Esophagus (tissue), 2 donors: ENCODE results near the gene MYLIP. TPM values are rescaled to one million over a fixed set of nuclear protein-coding genes. Genes with fewer than 3 reads are reported as not detected.

Experiments
- H3K27ac ChIP-seq, 2 donors: one replicate each; pipeline ENCODE4 v1.5.1; 2013; ENCODE audit warnings: low read depth in 2 of 2, mild to moderate bottlenecking in 2 of 2, inconsistent platforms in 1 of 2, low read length in 1 of 2, moderate library complexity in 1 of 2
- H3K27me3 ChIP-seq, 2 donors: one replicate each; pipeline ENCODE4 v1.6.1; 2013; ENCODE audit warnings: low read length in 2 of 2, control low read depth in 1 of 2, mild to moderate bottlenecking in 1 of 2; ENCODE audit not compliant: insufficient read depth in 2 of 2, control insufficient read depth in 1 of 2
- H3K36me3 ChIP-seq, 2 donors: one replicate each; pipeline ENCODE4 v1.6.1; 2013; ENCODE audit warnings: low read length in 1 of 2; ENCODE audit not compliant: control insufficient read depth in 2 of 2, insufficient read depth in 2 of 2
- H3K4me1 ChIP-seq, 2 donors: one replicate each; pipeline ENCODE4 v1.6.1; 2013; ENCODE audit warnings: low read length in 1 of 2; ENCODE audit not compliant: control insufficient read depth in 2 of 2, insufficient read depth in 2 of 2
- H3K4me3 ChIP-seq, 2 donors: one replicate each; pipeline ENCODE4 v1.5.1; 2013; ENCODE audit warnings: low read length in 2 of 2, mild to moderate bottlenecking in 2 of 2, low read depth in 1 of 2, moderate library complexity in 1 of 2
- H3K9me3 ChIP-seq, 2 donors: one replicate each; pipeline ENCODE4 v1.6.1; 2013; ENCODE audit warnings: mild to moderate bottlenecking in 2 of 2, low read depth in 1 of 2, low read length in 1 of 2, moderate library complexity in 1 of 2; ENCODE audit not compliant: control insufficient read depth in 2 of 2, insufficient read depth in 1 of 2
- WGBS, 2 donors: extraction: QIAGEN DNeasy Blood & Tissue Kit; methylation state at CpG; one replicate each; pipeline ENCODE4 v1.1.7; 2013; 5-methylcytosine and 5-hydroxymethylcytosine counted together
- polyA plus RNA-seq, 2 donors: library from polyadenylated mRNA; stranded (reverse); fragments of 200-250 nt; gene quantifications; one replicate each; pipeline ENCODE4 v1.2.3, GENCODE V29; 2013
- donor health status: healthy with polysubstance abuse.
- donor health status: Bipolar disorder and iron deficiency.

Gene MYLIP
- polyA plus RNA-seq, 2 donors = 7.2 to 11.6 TPM

DNA sequence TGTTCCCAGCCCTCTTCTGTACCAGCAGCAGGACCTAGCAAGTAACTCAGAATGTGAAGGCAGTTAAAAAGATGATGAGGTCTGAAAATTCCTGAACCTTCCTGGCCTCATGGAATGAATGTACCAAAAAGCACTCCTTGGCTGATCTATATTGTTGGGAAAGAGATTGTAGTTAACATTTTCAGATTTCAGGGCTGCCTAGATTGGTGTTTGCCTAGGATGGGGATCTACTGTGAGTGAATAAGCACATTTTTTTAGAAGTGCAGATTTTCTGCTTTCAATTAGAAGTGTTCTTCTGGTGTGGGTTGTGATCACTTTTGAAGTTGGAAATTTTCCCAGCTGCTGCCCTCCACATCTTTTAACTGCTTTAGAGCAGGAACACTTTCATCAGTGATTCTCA lies 6.2 kb downstream of the MYLIP start:
- peak overlapping the region in 1 of 2 donors; percentile 31 for H3K27ac ChIP-seq
- no peaks in the 10 kb centered on the region for H3K4me1 ChIP-seq
- no peaks in the 10 kb centered on the region for H3K36me3 ChIP-seq

DNA sequence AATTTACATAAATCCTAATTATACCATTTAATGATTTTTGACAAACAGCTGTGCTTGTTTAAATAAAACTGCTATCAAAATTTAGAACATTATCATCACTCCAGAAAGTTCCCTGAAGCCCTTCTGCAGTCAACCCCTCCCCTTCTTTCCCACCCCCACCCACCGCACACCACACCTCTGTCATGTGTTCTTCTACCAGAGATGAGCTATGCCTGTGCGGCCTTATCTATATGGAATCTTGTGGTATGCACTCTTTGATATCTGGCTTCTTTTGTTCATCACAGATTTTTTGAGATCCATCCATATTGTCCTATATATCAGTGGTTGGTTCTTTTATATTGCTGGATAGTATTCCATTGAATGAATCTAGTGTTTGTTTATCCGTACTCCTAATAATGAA lies 7.2 kb downstream of the MYLIP start:
- Histone ChIP-seq H3K27me3 (no peaks in the 10 kb centered on the region), H3K4me1 (no peaks in the 10 kb centered on the region), H3K36me3 (peaks cover 0 to 4% of the 10 kb centered on the region in 2 donors), H3K27ac (no peak overlapping the region), H3K4me3 (no peak overlapping the region), H3K9me3 (no peaks in the 10 kb centered on the region)
- WGBS, 2 donors = 75 to 78% methylated on average over 3 of the region's 3 CpGs

More for the DNA sequence above, 6.2 kb downstream of the MYLIP start:
- no peaks in the 10 kb centered on the region for H3K9me3 ChIP-seq
- no peak overlapping the region for H3K4me3 ChIP-seq
- no peaks in the 10 kb centered on the region for H3K27me3 ChIP-seq

DNA sequence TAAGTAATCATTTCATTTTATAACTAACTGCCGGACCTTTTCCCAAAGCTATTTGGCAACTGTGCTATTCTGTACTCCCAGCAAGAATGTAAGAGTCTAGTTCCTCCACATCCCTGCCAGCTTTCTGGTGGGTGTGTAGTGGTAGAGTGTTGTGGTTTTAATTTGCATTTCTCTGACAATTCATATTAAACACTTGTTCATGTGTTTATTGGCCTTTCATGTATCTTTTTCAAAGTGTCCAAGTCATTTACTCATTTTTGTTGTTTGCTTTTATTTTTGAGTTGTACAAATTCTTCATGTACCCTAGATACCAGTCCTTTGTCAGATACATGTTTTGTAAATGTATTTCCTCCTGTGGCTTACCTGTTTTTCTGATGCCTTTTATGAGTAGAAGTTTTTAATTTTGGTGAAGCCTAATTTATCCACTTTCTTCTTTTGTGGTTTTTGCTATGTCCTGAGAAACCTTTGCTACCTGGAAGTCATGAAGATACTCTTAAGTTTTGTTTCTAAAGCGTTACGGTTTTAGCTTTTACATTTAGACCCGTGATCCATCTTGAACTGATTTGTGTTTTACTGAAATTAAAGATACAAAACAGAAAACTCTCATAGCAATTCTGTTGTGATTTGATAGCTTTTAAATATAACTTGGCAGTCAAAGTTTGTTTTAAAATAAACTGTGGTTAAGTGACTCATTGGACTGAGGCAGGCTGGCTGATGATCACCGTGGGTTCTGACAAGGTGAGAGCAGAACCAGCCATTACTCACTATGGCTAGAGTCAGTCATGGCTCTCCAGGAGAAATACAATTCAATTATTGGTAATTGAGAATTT lies 8.0 kb downstream of the MYLIP start:
- Histone ChIP-seq H3K27me3 (no peaks in the 10 kb centered on the region), H3K9me3 (no peaks in the 10 kb centered on the region), H3K4me3 (no peak overlapping the region), H3K27ac (no peak overlapping the region), H3K36me3 (peaks cover 0 to 7% of the 10 kb centered on the region in 2 donors), H3K4me1 (no peaks in the 10 kb centered on the region)
- WGBS, 2 donors = 23 to 33% methylated on average over 5 of the region's 5 CpGs

DNA sequence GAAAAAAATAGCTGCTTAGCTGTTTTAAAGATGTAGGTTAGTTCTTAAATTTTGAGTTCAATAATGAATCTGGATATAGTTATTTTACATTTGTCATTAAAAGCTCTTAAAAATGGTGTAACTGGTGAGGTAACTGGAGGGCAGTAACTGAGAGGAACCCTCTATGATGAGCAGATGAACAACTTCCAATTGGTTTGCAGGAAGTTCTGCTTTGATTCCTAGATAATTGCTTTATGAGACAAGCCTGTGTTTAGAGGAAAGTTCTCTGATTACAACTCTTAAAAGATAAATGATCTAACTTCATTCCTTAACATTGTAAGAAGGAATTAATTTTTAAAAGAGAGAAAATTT lies 8.5 kb downstream of the MYLIP start:
- H3K9me3 ChIP-seq = no peaks in the 10 kb centered on the region
- no peaks in the 10 kb centered on the region for H3K27me3 ChIP-seq
- no peak overlapping the region for H3K27ac ChIP-seq
- peaks cover 0 to 9% of the 10 kb centered on the region in 2 donors for H3K36me3 ChIP-seq
- H3K4me3 ChIP-seq = no peak overlapping the region
- H3K4me1 ChIP-seq = no peaks in the 10 kb centered on the region

DNA sequence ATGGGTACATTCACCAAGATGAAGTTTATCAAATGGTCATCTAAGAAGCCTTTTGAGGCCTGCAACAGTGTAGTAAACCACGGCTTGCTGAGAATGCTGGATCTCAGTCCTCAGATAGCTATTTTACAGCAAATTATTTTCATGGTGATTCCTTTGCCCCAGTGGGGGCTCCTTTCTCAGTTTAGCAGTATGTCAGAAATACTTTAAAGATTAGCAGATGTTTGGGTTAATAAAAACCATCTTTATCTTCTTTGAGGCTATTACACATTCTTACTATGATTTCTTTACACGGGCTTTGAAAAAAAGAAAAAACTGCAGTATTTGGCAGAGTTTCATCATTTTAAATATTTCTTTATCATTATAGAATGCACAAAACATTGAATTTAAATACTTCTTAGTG lies 10.7 kb downstream of the MYLIP start:
- Histone ChIP-seq H3K4me3 (no peak overlapping the region), H3K36me3 (peaks cover 6 to 21% of the 10 kb centered on the region in 2 donors), H3K9me3 (no peaks in the 10 kb centered on the region), H3K27me3 (no peaks in the 10 kb centered on the region), H3K27ac (no peak overlapping the region), H3K4me1 (no peaks in the 10 kb centered on the region)
- whole genome bisulfite sequencing, 2 donors = 70 to 72% methylated on average over 2 of the region's 2 CpGs

DNA sequence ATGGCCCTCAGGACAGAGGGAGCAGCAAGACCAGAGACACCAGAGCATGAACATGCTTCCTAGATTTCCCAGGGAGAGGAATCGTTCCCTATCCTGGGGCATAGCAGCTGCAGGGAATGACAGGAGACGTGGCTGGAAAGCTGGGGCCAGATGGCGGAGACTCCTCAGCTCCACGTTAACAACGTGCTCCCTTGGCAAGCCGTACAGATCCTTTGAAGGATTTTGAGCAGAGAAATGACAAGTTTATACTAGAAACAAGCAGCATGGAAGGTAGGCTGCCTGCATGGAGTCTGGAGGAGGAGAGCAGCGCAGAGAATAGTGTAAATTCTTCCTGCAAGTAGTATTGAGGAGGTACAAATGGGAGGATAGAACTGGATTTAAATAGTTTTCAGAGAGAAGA lies 11.7 kb downstream of the MYLIP start:
- 66 to 79% methylated on average over 7 of the region's 7 CpGs for WGBS, 2 donors
- Histone ChIP-seq H3K27ac (no peak overlapping the region), H3K36me3 (peaks cover 11 to 30% of the 10 kb centered on the region in 2 donors), H3K9me3 (no peaks in the 10 kb centered on the region), H3K4me1 (peaks cover 0 to 2% of the 10 kb centered on the region in 2 donors), H3K27me3 (no peaks in the 10 kb centered on the region), H3K4me3 (no peak overlapping the region)

DNA sequence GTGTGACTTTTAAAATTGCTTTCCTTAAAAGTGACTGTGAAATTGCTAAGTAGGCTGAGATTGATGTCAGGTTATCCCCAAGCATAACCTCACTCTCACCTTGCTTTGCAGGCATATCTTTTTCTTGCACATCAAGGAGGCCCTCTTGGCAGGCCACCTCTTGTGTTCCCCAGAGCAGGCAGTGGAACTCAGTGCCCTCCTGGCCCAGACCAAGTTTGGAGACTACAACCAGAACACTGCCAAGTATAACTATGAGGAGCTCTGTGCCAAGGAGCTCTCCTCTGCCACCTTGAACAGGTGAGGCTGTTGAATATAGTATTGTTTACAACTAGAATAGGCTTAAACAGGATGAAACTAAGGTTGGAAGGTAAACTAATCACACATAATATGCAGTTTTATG lies 12.6 kb downstream of the MYLIP start:
- H3K4me1 ChIP-seq = peaks cover 0 to 2% of the 10 kb centered on the region in 2 donors
- H3K27me3 ChIP-seq = no peaks in the 10 kb centered on the region
- no peaks in the 10 kb centered on the region for H3K9me3 ChIP-seq
- H3K36me3 ChIP-seq = peaks cover 11 to 32% of the 10 kb centered on the region in 2 donors
- no peak overlapping the region for H3K4me3 ChIP-seq
- H3K27ac ChIP-seq = no peak overlapping the region

DNA sequence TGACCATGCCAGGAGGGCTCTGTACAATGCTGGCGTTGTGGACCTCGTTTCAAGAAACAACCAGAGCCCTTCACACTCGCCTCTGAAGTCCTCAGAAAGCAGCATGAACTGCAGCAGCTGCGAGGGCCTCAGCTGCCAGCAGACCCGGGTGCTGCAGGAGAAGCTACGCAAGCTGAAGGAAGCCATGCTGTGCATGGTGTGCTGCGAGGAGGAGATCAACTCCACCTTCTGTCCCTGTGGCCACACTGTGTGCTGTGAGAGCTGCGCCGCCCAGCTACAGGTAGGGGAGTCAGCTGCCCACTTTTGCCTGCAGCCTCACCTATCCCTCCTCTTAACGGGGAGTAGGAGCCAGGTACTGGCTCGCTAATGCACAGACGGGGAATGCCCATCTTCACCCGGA lies 16.2 kb downstream of the MYLIP start:
- Histone ChIP-seq H3K27ac (no peak overlapping the region), H3K4me1 (peaks cover 0 to 2% of the 10 kb centered on the region in 2 donors), H3K27me3 (no peaks in the 10 kb centered on the region), H3K4me3 (no peak overlapping the region), H3K9me3 (no peaks in the 10 kb centered on the region), H3K36me3 (peaks cover 11 to 41% of the 10 kb centered on the region in 2 donors)
- WGBS, 2 donors = 89 to 90% methylated on average over 13 of the region's 13 CpGs

DNA sequence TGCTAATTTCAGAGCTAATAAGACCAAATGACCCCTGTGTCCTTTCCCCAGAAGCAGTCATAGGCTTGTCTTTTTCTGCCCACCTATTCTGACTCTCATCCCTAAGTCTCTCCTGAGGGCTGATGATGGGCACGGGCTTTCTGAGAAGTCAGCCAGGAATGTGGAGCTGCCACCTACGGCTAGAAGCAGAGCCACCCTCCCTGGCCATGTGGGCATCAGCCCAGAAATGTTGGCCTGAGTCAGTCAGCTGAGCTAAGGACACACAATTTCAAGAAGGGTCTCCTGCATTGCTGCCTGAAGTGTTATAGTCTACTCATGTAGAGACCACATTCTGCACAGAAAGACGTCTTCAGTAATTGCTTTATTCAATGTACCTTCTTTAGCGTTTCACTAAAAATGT lies 17.1 kb downstream of the MYLIP start:
- Histone ChIP-seq H3K4me1 (peaks cover 0 to 2% of the 10 kb centered on the region in 2 donors), H3K9me3 (no peaks in the 10 kb centered on the region), H3K36me3 (peaks cover 11 to 41% of the 10 kb centered on the region in 2 donors), H3K27me3 (no peaks in the 10 kb centered on the region), H3K27ac (no peak overlapping the region), H3K4me3 (no peak overlapping the region)
- WGBS, 2 donors = 50 to 53% methylated on average over 4 of the region's 4 CpGs

DNA sequence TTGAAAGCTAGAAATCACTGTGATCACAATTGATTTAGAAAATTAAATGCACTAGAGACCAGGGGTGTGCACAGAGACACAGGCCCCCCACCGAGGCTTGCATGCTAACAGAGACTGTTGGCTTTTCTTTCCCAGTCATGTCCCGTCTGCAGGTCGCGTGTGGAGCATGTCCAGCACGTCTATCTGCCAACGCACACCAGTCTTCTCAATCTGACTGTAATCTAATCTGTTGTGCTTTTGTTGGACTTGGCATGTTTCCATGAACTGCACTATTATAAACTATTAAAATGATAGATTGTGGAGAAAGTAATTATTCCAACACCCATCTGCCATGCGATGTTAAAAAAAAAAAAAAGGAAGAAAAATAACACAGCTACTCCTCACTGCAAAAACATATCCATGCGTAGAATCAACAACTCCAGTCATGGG lies 17.7 kb downstream of the MYLIP start:
- Histone ChIP-seq H3K4me1 (peaks cover 0 to 2% of the 10 kb centered on the region in 2 donors), H3K27ac (no peak overlapping the region), H3K36me3 (peaks cover 11 to 40% of the 10 kb centered on the region in 2 donors), H3K9me3 (no peaks in the 10 kb centered on the region), H3K4me3 (no peak overlapping the region), H3K27me3 (no peaks in the 10 kb centered on the region)
- 26 to 37% methylated on average over 8 of the region's 8 CpGs for WGBS, 2 donors
